ENCODE measurements around the gene NRG2. TPM values are rescaled to one million over a fixed set of nuclear protein-coding genes. Genes with fewer than 3 reads are reported as not detected.

NRG2 gene
- total and polyA plus RNA-seq, 2 of the 4 experiments (the other 2 are of a cell fraction), result 0.18 TPM; not detected in 1

DNA sequence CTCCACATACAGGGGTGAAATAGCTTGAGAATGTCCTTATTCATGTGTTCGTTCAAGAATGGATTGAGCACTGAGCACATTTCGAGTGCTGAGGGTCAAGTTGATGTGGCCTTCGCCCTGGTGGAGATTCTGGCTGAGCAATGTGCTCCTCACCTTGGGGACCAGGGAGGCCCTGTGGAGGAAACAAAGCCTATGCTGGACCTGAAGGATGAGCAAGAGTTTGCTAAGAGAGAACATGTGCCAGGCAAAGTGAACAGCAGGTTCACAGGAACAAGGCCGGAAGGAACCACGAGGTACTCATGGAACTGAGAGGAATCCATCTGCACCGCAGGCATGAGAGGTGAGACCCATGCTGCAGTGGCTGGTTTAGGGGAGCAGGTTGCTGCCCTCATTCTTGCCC, 145.1 kb downstream of the NRG2 start:
- no peak overlapping the region for H3K56ac ChIP-seq (ENCODE audit: extremely low read depth, insufficient read depth, low read length)
- 48% methylated on average over 4 of the region's 6 CpGs; no CpG with 5 or more reads in 1 of the 2 experiments for WGBS, 2 experiments (ENCODE audit: extremely low coverage in 2 of 2, insufficient read length in 1 of 2)
- H3K27me3 ChIP-seq (ENCODE audit: control insufficient read depth, insufficient read depth, low read length), result peaks cover 85% of the 10 kb centered on the region
- 0 out of 2 replicates have a peak, but pooled peaks cover 3% of the 10 kb centered on the region for H3K9me1 ChIP-seq (ENCODE audit: insufficient read depth, low read length)
- no peaks in the 10 kb centered on the region for H3K9me3 ChIP-seq (ENCODE audit: control insufficient read depth, insufficient read depth, low read length)
- intact Hi-C loops (cut with micrococcal nuclease), result no loop called here
- no peak overlapping the region for H4K91ac ChIP-seq (ENCODE audit: insufficient read depth, low read depth, low read length)
- no peak overlapping the region for H2BK120ac ChIP-seq (ENCODE audit: low read depth, low read length)
- POLR2A ChIA-PET (ENCODE audit: unreplicated experiment), result no interaction called here
- DNase-seq, result no peak
- no peaks in the 10 kb centered on the region for H3K79me1 ChIP-seq (ENCODE audit: low read depth in 1 of 2, low read length in 2 of 2)
- H3K4me2 ChIP-seq (ENCODE audit: low read depth, low read length), result no peak overlapping the region
- no peak overlapping the region for H2BK20ac ChIP-seq (ENCODE audit: low read depth, low read length)
- TF ChIP-seq POLR2A (IDR thresholded peaks at IDR 0.05; ENCODE audit: low read depth, low read length), result no peak
- TF ChIP-seq MAZ (IDR thresholded peaks at IDR 0.05; ENCODE audit: borderline replicate concordance, low read depth, low read length), result no peak
- TF ChIP-seq RCOR1 (IDR thresholded peaks at IDR 0.05; ENCODE audit: insufficient replicate concordance, low read length), result no peak
- TF ChIP-seq CTCF (conservative IDR thresholded peaks at IDR 0.05; ENCODE audit: low read depth, low read length), result no peak
- no peak for TF ChIP-seq RFX5 (IDR thresholded peaks at IDR 0.05; ENCODE audit: low read depth, low read length)
- no peak for TF ChIP-seq BHLHE40 (IDR thresholded peaks at IDR 0.05; ENCODE audit: low read depth, low read length)
- TF ChIP-seq USF2 (IDR thresholded peaks at IDR 0.05; ENCODE audit: low read depth, low read length), result no peak
- no peak for TF ChIP-seq SMC3 (IDR thresholded peaks at IDR 0.05; ENCODE audit: low read depth, low read length)
- no peak for TF ChIP-seq CHD1 (IDR thresholded peaks at IDR 0.05; ENCODE audit: low read depth, low read length)
- TF ChIP-seq FOS (IDR thresholded peaks at IDR 0.05; ENCODE audit: low read depth, low read length), result no peak
- no peak for TF ChIP-seq MXI1 (IDR thresholded peaks at IDR 0.05; ENCODE audit: borderline replicate concordance, low read depth, low read length)
- H3K4me3 ChIP-seq (ENCODE audit: insufficient read depth, low read depth, low read length), result no peak overlapping the region
- no peak overlapping the region for H2AK5ac ChIP-seq (ENCODE audit: low read depth, low read length)
- H4K20me1 ChIP-seq (ENCODE audit: insufficient read depth, low read length), result no peaks in the 10 kb centered on the region
- H4K8ac ChIP-seq (ENCODE audit: low read depth in 2 of 2, low read length in 2 of 2), result no peak overlapping the region
- H3K9ac ChIP-seq (ENCODE audit: low read depth, low read length), result no peak overlapping the region
- no peak overlapping the region for H2AK9ac ChIP-seq (replicated peaks; ENCODE audit: low read depth, low read length, poor library complexity)
- no peak overlapping the region for H3K18ac ChIP-seq (ENCODE audit: low read depth, low read length)
- H3K14ac ChIP-seq (replicated peaks; ENCODE audit: low read depth, low read length), result no peak overlapping the region
- no peak for ATAC-seq (ENCODE audit: low read depth)
- no peak overlapping the region for H3K23ac ChIP-seq (ENCODE audit: low read depth, low read length)
- BruUV-seq (replicated peaks), result no TSS peak
- H2AFZ ChIP-seq (replicated peaks; ENCODE audit: low read length, poor library complexity), result no peak overlapping the region
- H3K27ac ChIP-seq (ENCODE audit: insufficient read depth, low read length), result no peak overlapping the region
- H3K4ac ChIP-seq (ENCODE audit: low read depth, low read length), result no peak overlapping the region
- H4K5ac ChIP-seq (ENCODE audit: low read depth, low read length), result no peak overlapping the region
- no peak overlapping the region for H2BK15ac ChIP-seq (ENCODE audit: low read depth, low read length)
- no peaks in the 10 kb centered on the region for H3K4me1 ChIP-seq (ENCODE audit: control insufficient read depth, insufficient read depth, low read length)
- CTCF ChIA-PET, result no interaction called here
- no peak overlapping the region for H2BK5ac ChIP-seq (ENCODE audit: low read depth, low read length, poor library complexity, severe bottlenecking)
- dilution Hi-C loops (cut with HindIII; ENCODE audit: low sequenced_read_pairs, unreplicated experiment), result no loop called here
- in situ Hi-C loops (cut with MboI; ENCODE audit: low sequenced_read_pairs), result no loop called here
- H3K36me3 ChIP-seq (ENCODE audit: control insufficient read depth, insufficient read depth, low read length), result no peaks in the 10 kb centered on the region

Measured in IMR-90 (cell line).